ENCODE measurements around the gene DUSP12.

- no peak for TF ChIP-seq POLR2AphosphoS5 (IDR thresholded peaks at IDR 0.05)
- TF ChIP-seq CTCF (IDR thresholded peaks at IDR 0.05 in 8 of 11, conservative IDR thresholded peaks at IDR 0.05 in 3 of 11), result no peak
- no peak for TF ChIP-seq POLR2A (IDR thresholded peaks at IDR 0.05)
Observed at GRCh38 chr1:161705537-161705936, 44.0 kb upstream of the DUSP12 start.

Measured in spleen (tissue), 7 donors.